ENCODE data around the gene GNAI3. TPM values are rescaled to one million over a fixed set of nuclear protein-coding genes. Genes with fewer than 3 reads are reported as not detected.

Gene GNAI3
- total and polyA plus RNA-seq, 2 experiments from 2014 or later = 5.0 to 7.9 TPM

GRCh38 chr1:109559995-109560394 lies 11.6 kb downstream of the GNAI3 start:
- no peaks in the 10 kb centered on the region for H3K36me3 ChIP-seq
- no peaks in the 10 kb centered on the region for H3K9me3 ChIP-seq (ENCODE audit: low read depth)
- H3K4me3 ChIP-seq = no peak overlapping the region
- no peaks in the 10 kb centered on the region for H3K27me3 ChIP-seq
- H3K27ac ChIP-seq = no peak overlapping the region
- DNase-seq (ENCODE audit: low read depth in 1 of 2, low spot score in 1 of 2) = no peak
- no peak for TF ChIP-seq CTCF (IDR thresholded peaks at IDR 0.05; ENCODE audit: low read depth, low read length)
- peaks cover 3% of the 10 kb centered on the region for H3K4me1 ChIP-seq (ENCODE audit: low read depth)

DNA sequence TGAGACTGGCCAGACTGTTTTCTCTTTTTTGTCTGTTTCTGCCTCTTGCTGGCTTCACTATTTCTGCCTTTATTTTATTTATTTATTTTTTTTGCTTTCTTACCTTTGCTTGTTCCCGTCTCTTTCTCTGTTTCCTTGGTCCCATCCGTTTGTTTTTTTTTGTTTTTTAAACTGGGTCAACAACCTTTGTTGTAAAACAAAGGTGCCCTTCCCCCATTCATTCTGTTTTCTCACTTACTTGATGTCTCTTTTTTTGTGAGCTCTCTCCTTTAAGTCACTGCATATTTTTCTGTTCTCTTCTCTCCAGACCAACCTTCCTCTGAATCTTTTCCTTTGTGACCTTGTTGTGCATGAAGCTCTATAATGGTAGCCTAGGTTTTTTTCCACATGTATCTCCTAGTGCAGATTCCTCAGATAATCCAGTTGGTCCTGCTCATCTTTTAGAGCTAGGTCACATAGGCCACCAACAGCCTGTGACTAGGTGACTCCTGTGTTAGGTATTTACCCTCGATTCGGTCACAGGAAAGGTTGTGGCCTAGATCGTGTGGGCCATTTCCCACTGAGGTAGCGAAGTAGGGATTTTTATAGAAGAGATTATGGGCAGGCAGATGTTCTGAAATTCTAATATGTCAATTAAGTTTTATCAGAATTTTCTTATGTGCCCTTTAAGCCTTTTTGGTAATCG lies 15.9 kb downstream of the GNAI3 start:
- no peak for DNase-seq (ENCODE audit: low read depth in 1 of 2, low spot score in 1 of 2)
- no peak overlapping the region for H3K27ac ChIP-seq
- peaks cover 21% of the 10 kb centered on the region for H3K4me1 ChIP-seq (ENCODE audit: low read depth)
- H3K27me3 ChIP-seq = no peaks in the 10 kb centered on the region
- TF ChIP-seq CTCF (IDR thresholded peaks at IDR 0.05; ENCODE audit: low read depth, low read length) = no peak
- no peak overlapping the region for H3K4me3 ChIP-seq
- no peaks in the 10 kb centered on the region for H3K36me3 ChIP-seq
- H3K9me3 ChIP-seq (ENCODE audit: low read depth) = no peaks in the 10 kb centered on the region

- no peaks in the 10 kb centered on the region for H3K36me3 ChIP-seq
- no peak for TF ChIP-seq CTCF (IDR thresholded peaks at IDR 0.05; ENCODE audit: low read depth, low read length)
- DNase-seq (ENCODE audit: low read depth in 1 of 2, low spot score in 1 of 2) = no peak
- H3K27ac ChIP-seq = no peak overlapping the region
- H3K9me3 ChIP-seq (ENCODE audit: low read depth) = no peaks in the 10 kb centered on the region
- H3K4me3 ChIP-seq = no peak overlapping the region
- no peaks in the 10 kb centered on the region for H3K27me3 ChIP-seq
- peaks cover 24% of the 10 kb centered on the region for H3K4me1 ChIP-seq (ENCODE audit: low read depth)
Measured at GRCh38 chr1:109565241-109565640, 16.8 kb downstream of the GNAI3 start.

DNA sequence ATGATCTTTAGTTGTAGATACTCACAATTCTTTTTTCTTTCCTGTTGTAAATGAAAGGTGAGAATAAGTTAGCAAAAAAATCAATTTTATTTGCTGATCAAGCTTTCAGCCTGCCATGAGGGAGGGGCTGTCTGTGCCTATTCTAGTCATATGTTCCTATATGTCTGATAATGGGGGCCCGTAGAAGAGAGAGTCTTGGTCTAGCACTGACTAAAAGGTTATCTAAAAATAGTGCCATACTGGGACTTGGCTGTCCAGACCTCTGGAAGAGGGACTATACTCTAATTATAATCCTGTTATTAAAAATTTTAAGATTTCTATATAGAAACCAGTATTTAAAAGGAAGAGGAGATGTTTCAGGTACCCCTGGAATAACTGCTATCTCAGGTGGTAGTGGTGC lies 18.6 kb downstream of the GNAI3 start:
- TF ChIP-seq CTCF (IDR thresholded peaks at IDR 0.05; ENCODE audit: low read depth, low read length) = no peak
- Histone ChIP-seq H3K27me3 (no peaks in the 10 kb centered on the region), H3K9me3 (ENCODE audit: low read depth) (no peaks in the 10 kb centered on the region), H3K36me3 (no peaks in the 10 kb centered on the region), H3K4me3 (no peak overlapping the region), H3K27ac (peak overlapping the region; percentile 14), H3K4me1 (ENCODE audit: low read depth) (peaks cover 27% of the 10 kb centered on the region)
- no peak for DNase-seq (ENCODE audit: low read depth in 1 of 2, low spot score in 1 of 2)

- Histone ChIP-seq H3K36me3 (no peaks in the 10 kb centered on the region), H3K9me3 (ENCODE audit: low read depth) (no peaks in the 10 kb centered on the region), H3K27me3 (no peaks in the 10 kb centered on the region), H3K4me1 (ENCODE audit: low read depth) (peaks cover 24% of the 10 kb centered on the region), H3K27ac (no peak overlapping the region), H3K4me3 (no peak overlapping the region)
- no peak for TF ChIP-seq CTCF (IDR thresholded peaks at IDR 0.05; ENCODE audit: low read depth, low read length)
- DNase-seq (ENCODE audit: low read depth in 1 of 2, low spot score in 1 of 2) = no peak
Measured at GRCh38 chr1:109567877-109568672, 19.7 kb downstream of the GNAI3 start.
